ENCODE results near the gene BHLHE40.
"Not testable (repeated sequence)": the region's sequence is repeated elsewhere in the genome, so short reads cannot be mapped to it uniquely, and the experiment has no call there.

The BHLHE40 gene

DNA sequence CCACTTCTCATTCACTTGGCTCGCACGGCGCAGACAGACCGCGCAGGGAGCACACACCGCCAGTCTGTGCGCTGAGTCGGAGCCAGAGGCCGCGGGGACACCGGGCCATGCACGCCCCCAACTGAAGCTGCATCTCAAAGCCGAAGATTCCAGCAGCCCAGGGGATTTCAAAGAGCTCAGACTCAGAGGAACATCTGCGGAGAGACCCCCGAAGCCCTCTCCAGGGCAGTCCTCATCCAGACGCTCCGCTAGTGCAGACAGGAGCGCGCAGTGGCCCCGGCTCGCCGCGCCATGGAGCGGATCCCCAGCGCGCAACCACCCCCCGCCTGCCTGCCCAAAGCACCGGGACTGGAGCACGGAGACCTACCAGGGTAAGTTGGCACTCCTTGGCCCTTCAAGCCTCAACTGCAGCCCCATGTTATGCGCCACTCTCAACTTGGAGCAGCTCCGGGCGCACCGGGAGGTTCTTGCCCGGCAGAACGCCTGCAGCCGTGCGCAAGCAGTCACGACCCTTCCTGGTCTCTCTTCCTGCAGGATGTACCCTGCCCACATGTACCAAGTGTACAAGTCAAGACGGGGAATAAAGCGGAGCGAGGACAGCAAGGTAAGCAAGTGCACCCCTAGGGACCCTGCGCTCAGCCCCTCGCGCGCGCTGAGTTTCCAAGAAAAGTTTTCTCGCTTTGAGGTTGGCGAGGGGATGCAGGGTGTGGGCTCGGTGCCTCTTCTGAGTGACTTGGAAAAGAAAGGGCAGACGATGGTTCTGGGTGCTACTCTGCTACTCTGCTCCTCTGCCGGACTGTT lies at the start of gene BHLHE40:
TSS of gene BHLHE40 (plus strand) at position 10 of the 801 bp plus-strand sequence. CDS start at position 292, 282 bp downstream.
- no peak for DNase-seq

DNA sequence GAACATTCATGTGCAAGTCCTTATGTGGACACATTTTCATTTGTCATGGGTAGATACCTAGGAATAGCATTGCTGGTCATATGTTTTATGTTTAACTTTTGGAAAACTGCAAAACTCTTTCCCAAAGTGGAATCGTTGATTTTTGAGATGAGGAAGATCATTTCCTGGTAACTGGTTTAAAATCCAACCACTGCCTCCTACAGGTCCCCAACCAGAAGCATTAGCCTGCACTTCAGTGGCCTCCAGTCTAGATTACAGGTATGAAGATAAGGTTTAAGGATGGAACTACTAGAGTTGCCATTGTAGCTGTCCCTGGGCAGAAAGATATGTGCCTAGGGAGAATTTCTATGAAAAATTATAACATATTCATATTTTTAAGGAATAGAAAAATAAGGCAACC lies 48.7 kb upstream of the BHLHE40 start:
- DNase-seq: no peak

DNA sequence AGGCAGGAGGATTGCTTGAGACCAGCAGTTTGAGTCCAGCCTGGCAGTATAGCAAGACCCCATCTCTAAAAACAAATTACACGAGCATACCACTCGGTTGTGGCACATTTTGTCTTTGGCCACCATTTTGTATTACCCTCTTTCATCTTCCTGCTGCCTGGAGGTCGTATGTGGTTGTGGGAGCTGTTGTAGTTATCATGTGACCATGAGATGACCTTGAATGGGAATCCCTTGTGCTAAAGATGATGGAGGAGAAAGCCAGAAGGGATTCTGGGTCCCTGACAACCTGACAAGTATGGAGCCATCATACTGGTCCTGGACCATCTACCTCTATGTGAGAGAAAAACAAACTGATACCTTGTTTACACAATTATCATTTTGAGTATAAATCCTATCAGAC lies 45.2 kb upstream of the BHLHE40 start:
- no peak for DNase-seq

DNA sequence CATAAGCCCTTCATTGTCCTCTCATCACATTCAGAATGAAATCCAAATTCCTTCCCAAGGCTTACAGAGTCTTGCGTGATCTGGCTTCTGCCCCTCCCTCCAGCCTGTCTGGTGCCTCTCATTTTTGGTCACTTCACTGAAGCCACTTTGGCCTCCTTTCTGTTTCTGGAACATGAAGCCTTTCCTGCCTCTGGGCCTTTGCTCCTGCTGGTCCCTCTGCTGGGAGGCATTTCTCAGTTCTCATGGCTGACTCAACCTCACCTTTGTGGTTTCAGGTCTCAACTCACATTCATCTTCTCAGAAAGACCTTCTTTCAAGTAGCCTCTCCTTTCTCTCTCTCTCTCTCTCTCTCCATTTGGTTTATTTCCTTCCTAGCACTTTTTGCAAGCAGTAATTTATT lies 43.9 kb upstream of the BHLHE40 start:
- no peak for DNase-seq

DNA sequence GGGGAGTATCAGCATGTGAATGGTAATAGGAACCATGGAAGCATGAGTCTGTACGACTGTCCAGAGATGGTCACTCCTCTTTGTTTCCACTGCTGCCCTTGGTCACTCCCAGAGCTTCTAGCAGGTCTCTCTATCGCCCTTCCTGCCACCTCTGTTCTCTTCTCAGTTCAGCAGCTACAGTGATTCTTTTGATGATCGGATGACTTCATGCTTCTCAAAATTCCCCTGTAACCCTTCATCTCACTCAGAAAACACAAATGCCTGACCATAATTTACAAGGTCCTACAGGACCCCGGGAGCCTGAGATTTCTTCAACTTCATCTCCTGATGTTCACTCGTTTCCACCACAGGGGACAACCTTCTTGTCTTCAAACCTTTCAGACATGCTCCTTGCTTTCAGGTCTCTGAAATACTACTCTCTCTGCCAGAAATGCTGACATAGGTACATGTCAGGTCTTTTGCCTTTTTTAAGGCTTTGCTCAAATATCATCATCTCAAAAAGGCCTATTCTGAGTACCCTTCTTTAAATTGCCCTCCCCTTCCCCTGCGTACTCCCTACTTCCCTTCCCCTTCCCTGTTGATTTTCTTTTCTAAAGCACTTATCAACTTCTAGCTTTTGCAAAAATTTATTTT lies 42.1 kb upstream of the BHLHE40 start:
- no peak for DNase-seq

DNA sequence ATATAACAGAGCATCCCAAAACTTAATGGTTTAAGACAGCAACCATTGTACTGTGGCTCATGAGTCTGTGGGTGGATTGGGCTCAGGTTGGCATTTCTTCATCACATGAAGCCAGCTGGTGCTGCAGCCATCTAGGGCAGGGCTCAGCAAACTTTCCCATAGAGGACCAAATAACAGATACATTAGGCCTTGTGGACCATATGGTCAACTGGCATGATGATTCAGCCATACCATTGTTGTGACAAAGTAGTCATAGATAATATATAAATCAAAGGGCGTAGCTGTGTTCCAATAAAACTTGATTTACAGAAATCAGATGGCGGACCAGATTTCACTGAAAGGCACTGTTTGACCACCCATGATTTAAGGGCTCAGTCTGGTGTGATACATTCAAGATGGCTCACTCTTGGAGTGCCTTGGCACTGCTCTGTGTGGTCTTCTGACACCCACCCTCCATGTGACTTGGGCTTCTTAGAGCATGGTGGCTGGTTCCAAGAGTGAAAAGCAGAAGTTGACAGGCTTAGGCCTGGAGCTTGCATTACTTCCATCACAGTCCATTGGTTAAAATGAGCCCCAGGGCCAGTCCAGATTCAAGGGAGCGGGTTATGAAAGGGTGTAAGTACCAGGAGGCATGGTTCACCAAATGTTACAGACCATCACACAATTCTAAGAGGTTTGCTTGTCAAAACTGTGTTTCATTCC lies 40.8 kb upstream of the BHLHE40 start:
- no peak for DNase-seq

DNA sequence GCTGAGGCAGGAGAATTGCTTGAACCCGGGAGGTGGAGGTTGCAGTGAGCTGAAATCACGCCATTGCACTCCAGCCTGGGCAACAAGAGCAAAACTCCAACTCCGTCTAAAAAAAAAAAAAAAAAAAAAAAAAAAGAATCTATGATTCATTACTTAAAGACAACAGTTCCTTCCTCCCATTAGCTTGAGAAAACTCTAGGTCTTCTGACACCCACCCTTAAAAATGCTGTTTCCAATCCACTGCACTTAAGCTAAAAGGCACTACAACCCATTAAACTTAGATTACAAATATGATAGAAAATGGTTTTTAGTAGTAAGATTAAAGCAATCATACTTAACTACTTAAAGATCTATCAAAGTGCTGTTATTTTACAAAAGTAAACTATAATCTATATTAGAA lies 40.0 kb upstream of the BHLHE40 start:
- DNase-seq: no peak

DNA sequence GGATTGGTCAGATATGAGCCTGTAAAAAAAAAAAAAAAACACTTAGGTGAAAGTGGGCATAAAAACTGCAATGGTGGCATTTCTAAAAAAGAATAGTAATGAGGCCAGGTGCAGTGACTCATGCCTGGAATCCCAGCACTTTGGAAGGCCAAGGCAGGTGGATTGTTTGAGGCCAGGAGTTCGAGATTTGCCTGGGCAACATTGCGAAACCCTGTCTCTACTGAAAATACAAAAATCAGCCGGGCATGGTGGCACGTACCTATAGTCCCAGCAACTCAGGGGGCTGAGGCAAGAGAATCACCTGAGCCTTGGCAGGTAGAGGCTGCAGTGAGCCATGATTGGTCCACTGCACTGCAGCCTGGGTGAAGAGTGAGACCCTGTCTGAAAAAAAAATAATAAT lies 38.3 kb upstream of the BHLHE40 start:
- no peak for DNase-seq

DNA sequence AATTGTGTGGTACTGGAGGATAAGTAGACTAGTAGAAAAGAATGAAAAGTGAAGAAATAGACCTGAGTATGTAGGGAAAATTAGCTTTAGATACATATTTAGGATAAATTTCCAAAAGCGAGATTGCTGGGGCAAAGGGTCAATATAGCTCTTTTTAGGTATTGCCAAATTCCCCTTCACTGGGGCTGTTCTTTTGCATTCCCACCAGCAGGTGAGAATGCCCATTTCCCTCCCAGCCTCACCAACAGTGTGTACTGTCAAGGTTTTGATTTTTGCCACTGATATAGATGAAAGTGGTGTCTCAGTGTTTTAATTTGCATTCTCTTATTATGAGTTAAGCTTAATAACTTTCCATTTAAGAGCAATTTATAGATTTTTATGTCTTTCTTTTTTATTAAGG lies 35.7 kb upstream of the BHLHE40 start:
- DNase-seq: no peak

DNA sequence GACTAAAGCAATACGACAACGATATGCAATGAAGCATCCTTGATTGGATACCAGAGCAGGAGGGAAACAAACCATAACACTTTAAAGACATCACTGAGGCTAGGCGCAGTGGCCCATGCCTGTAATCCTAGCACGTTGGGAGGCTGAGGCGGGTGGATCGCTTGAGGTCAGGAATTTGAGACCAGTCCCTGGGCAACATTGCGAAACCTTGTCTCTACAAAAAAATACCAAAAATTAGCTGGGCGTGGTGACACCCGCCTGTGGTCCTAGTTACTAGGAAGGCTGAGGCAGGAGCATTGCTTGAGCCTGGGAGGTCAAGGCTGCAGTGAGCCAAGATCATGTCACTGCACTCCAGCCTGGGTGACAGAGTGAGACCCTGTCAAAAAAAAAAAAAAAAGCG lies 33.9 kb upstream of the BHLHE40 start:
- DNase-seq: no peak

DNA sequence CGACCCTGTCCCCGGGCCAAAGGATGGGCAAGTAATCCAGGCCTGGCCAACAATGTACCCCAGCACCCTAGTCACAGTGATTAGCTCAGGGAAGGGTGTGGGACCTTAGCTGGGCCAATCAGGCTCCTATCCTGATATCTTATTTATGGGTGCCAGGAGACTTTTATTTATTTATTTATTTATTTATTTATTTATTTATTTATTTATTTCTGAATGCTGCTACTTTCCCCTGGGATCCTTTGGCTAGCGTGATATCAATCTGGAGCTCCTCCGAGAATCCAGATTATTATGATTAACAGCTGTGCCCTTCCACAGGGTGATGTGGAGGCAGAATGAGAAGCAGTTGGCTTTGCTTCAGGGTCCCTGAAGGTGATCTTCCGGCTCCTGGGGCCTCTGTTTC lies 32.2 kb upstream of the BHLHE40 start:
- DNase-seq: no peak

DNA sequence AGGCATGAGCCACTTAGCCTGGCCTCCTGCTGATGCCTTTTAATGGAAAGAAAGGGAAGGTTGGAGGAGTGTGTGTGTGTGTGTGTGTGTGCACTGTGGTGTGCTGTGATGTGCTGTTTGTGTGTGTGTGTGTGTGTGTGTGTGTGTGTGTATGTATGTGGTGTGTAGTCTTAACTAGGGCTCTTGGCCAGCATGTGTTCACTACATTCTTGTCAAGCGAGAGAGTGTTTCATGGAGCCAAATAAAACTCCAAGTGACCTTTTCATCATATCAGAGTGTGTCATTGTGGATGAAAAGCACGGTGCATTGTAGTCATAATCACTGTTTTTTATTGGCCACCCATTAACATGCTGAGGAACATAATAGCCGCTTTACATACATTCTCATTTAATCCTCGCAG lies 30.8 kb upstream of the BHLHE40 start:
- no peak for DNase-seq

DNA sequence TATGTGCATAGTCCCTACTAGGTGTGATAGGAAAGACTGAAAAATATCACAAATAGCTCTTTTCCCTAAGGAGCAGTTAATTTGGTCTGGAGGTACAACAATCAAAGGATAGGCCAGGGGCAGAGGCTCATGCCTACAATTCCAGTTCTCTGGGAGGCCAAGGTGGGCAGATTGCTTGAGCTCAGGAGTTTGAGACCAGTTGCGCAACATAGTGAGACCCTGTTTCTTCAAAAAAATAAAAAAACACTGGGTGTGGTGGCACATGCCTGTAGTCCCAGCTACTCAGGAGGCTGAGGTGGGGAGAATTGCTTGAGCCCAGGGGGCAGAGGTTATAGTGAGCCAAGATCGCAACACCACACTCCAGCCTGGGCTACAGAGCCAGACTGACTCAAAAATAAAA lies 30.2 kb upstream of the BHLHE40 start:
- DNase-seq: no peak

DNA sequence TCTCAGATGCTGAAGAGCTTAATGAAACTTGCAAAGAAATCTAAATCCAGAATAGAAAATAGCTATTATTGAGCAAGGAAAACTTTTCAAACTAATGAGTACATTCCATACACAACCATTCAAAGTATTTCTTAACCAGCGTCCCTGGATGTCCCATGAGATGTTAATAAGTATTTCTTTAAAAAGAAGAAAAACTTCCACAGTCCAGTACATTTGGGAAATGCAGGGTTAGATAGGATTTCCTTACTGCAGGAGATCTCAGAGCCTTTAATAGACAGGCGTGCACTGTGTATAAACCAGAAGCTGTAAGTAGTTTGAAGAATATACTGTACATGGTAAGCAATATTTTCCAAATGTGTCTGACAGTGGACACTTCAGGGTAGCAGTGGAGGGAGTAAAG lies 29.6 kb upstream of the BHLHE40 start:
- DNase-seq: no peak

DNA sequence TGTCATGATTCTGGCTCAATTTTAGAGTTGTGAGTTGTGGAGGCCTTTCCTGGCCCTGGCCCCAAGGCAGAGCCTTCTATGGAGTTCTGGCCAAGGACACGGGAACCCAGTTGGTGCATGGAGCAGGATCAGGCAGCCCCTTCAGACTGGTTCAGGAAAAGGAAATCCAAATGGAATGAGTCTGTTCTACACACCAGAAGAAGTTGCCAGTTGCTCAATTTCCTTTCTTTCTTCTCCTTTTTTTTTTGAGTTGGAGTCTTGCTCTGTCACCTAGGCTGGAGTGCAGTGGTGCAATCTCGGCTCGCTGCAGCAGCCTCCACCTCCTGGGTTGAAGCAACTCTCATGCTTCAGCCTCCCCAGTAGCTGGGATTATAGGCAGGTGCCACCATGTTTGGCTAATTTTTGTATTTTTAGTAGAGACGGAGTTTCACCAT lies 28.9 kb upstream of the BHLHE40 start:
- no peak for DNase-seq

DNA sequence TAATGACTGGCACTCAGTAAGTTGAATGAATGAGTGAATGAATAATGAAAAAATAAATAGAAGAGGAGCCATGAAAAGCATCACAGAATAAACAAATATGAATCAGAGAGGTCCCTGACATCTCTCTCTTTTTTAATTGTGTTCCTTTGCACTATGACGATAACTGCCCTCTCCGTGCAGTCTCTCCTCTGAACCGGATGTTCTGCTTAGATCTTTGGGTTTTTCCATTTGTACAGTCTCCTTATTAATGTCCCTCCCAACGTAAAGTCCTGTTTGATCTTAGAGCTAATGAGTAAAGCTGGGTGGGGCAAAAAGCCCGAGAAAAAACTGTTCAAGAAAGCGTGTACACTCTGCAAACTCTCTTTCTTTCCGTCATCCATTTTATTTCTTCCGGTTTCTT lies 28.3 kb upstream of the BHLHE40 start:
- DNase-seq: no peak

DNA sequence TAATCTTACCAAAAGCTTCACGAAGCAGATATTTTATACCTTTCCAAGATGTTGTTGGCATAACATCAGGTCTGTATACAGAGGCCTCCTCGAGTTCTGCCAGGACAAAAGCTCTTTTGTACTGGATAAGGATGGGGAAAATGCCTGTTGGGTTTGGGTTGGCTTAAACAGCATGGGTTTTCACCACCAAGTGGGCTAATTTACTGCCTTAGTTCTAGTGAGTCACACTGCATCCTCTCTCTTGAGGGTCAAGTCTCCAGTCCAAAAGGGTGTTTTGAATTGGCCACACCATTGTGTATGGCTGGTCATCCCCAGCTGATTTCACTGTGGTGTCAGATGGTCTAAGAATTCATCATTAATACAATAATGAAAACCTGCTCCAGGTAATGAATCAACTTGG lies 26.1 kb upstream of the BHLHE40 start:
- no peak for DNase-seq

DNA sequence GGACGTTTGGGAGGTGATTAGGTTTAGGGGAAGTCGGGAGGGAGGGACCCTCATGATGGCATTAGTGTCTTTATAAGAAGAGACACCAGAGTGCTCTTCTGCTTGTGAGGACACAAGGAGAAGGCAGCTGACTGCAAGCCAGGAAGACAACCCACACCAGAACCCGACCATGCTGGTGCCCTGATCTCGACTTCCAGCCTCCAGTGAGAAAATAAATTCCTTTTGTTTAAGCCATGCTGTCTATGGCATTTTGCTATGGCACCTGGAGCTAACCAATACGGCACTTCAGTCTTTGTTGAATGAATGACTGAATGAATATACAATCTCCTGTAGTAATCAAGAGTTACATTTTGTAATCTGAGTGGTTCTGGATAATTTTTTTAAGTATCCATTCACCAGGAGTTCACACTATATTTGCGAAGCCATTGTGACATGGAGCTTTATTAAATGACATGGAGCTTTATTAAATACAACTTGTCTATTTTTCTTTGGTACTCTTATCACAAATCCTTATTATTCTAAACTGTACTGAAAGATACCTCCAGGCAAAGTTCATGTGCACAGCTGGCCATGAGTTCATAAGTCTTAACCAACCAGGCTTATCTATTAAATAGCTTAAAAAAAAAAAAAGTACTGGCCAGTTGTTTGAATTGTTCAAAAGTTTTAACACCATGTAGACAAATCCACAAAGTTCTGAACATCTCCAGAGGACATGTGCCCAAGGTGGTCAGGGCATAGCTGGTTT lies 24.8 kb upstream of the BHLHE40 start:
- no peak for DNase-seq

DNA sequence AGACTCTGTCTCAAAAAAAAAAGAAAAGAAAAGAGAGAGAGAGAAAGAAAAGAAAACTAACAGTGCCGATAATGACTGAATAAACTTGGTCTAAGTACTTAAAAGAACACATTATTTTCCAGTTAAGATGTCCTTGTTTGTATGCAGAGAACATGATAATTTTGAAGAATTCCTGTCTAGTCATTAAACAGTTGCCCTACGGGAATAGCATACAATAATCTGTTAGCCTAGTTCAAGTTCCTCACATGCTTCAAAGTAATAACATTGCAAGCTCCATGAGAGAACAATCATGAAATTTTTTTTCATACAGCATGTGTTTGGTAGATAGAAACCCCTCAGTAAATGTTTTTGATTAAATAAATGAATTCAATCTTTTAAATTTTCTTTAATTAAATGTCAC lies 23.1 kb upstream of the BHLHE40 start:
- DNase-seq: no peak

DNA sequence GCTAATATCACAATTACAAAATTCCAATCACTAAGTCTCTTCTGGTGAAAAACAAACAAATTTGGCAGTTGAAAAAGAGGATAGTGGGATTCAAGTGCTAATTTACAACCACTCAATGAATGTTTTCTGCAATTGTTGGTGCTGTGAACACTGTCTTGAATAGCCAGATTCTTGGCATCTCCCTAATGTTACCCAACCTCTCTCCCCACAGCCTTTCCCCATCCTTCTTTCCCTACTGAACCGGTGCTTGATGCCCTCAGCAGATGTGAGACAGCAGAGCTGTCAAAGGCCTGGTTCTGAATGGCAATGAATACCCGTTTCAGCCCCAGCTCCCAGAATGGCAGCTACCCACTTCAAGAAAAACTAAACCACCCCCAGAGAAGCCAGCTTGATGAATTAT lies 22.5 kb upstream of the BHLHE40 start:
- DNase-seq: no peak

DNA sequence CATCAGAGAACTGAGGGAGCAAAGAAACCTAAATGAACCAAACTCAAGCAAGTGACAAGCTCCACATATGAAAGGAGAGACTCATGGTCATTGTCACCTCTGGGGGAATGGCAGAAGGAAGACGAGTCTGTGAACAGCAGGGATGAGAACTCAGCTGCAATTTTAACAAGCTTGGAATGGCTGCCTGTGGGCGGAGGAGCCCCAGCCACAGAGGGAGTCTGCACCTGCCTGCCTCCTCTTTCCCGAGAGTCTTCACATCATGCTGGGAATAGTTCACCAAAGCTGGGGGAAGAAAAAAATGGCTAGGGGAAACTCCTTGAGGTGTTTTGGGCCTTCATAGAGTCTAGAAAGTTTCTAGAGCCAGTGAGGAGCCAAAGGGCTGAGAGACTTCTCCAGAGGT lies 21.3 kb upstream of the BHLHE40 start:
- no peak for DNase-seq

DNA sequence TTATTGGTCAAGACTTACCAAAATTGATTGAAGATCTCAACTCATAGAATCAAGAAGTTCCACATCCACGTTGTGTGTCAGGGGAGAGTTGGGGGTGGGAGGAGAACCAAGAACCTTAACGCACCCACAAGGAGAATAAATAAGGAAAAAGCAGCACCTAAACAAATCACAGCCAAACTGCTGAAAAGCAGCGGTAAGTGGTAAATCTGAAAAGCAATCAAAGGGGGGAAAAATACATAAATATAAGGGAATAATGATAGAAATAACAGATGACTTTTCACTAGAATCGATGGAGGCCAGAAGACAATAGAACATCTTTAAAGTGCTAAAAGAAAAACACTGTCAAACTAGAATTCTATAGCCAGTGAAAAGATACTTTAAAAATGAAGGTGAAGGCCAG lies 20.1 kb upstream of the BHLHE40 start:
- DNase-seq: no peak

DNA sequence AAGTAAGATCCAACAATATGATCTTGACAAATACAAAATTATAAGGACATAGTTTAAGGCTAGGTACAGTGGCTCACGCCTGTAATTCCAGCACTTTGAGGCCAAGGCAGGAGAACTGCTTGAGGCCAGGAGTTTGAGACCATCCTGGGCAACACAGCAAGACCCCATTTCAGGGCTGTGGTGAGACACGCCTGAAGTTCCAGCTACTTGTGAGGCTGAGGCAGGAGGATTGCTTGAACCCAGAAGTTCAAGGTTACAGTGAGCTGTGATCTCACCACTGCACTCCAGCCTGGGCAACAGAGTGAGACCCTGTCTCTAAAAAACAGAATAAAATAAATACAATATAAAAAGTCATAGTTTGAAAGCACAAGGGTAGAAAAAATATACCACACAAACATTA lies 17.4 kb upstream of the BHLHE40 start:
- DNase-seq: not testable (repeated sequence)
